IMR-90 (cell line): ENCODE data around the gene ANKRD36B.
"Not testable (repeated sequence)": the region's sequence is repeated elsewhere in the genome, so short reads cannot be mapped to it uniquely, and the experiment has no call there.

Experiments
- BHLHE40 ChIP-seq: fragments of 150-350 bp; IDR thresholded peaks from 2 replicates; pipeline ENCODE4 v1.6.1; 2016; ENCODE audit warnings: mild to moderate bottlenecking, low read depth, low read length
- CTCF ChIP-seq: conservative IDR thresholded peaks from 2 replicates; pipeline ENCODE4 v1.5.1; 2012; ENCODE audit warnings: mild to moderate bottlenecking, low read depth, low read length, improper control_type of control experiment
- MXI1 ChIP-seq: IDR thresholded peaks from 2 replicates; pipeline ENCODE4 v1.6.1; 2012; ENCODE audit warnings: low read depth, mild to moderate bottlenecking, low read length, moderate library complexity, borderline replicate concordance
- POLR2A ChIP-seq: IDR thresholded peaks from 2 replicates; pipeline ENCODE4 v1.6.1; 2012; ENCODE audit warnings: mild to moderate bottlenecking, low read depth, low read length
- RAD21 ChIP-seq: IDR thresholded peaks from 2 replicates; pipeline ENCODE4 v1.6.1; 2012; ENCODE audit warnings: low read length, improper control_type of control experiment
- RCOR1 ChIP-seq: IDR thresholded peaks from 2 replicates; pipeline ENCODE4 v1.6.1; 2012; ENCODE audit warnings: mild to moderate bottlenecking, low read length, improper control_type of control experiment; ENCODE audit not compliant: insufficient replicate concordance
- SMC3 ChIP-seq: fragments of 150-350 bp; IDR thresholded peaks from 2 replicates; pipeline ENCODE4 v1.6.1; 2016; ENCODE audit warnings: low read depth, mild to moderate bottlenecking, antibody characterized with exemption, low read length, moderate library complexity

DNA sequence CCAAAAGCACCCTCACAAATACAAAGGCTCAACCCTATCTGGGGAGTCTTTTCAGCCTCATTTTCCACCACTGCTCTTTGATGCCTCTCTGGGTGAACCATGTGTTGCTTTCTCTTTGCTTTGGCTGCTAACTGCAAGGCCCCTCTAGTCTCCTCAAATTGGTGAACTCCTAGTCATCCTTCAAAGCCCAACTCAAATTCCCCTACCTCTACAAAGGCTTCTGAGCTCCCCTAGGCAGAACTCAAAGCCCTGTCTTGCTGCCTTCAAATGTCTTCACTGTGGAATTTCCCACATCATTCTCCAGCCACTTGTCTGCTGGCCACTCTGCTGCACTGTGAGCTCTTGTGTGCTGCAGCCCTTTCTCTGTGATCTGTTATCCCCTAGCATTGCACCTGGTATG, 33.3 kb upstream of the ANKRD36B start:
- not testable (repeated sequence) for TF ChIP-seq CTCF, MXI1, RCOR1, POLR2A, SMC3, RAD21, BHLHE40
